HG03442 (cell line): Measurements from ENCODE around the gene INPP5J.
"Not testable (repeated sequence)": the region's sequence is repeated elsewhere in the genome, so short reads cannot be mapped to it uniquely, and the experiment has no call there.

Experiments used
- ATAC-seq: cut with Tn5 transposase; IDR thresholded peaks from one replicate; pipeline ENCODE4 v1.9.1; 2021; ENCODE audit warnings: mild to moderate bottlenecking, moderate library complexity; ENCODE audit not compliant: unreplicated experiment

INPP5J gene

DNA sequence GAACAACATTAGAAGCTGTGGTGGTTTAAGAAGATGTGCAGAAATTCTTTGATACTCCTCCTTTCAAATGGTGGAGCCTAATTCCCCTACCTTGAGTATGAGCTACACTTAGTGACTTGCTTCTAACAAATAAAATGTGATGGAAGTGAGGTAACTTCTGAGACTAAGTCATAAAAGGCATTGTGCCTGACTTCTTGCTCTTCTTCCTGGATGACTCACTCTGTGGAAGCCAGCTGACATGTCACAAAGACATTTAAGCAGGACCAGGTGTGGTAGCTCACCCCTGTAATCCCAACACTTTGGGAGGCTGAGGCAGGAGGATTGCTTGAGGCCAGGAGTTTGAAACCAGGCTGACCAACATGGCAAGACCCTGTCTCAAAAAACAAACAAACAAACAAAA is 21.5 kb downstream of the INPP5J start:
- ATAC-seq = no peak

DNA sequence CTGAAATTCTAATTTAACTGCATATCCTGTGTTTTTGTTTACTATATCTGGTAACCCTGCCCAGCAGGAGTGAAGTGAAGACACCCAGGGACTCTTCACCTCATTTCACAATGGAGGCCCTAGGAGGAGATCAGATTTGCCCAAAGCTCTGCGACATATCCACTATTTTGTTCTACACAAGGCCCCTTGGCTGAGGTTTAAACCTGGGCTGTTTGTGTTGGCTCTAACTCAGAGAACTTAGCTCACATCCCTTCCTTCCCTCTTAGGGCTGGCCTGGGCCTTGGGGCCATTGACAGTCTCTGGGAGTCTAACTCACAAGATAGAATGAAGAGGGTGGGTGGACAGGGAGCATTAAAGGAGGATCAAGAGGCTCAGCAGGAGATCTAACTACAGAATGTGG is 25.7 kb downstream of the INPP5J start:
- ATAC-seq = no peak

DNA sequence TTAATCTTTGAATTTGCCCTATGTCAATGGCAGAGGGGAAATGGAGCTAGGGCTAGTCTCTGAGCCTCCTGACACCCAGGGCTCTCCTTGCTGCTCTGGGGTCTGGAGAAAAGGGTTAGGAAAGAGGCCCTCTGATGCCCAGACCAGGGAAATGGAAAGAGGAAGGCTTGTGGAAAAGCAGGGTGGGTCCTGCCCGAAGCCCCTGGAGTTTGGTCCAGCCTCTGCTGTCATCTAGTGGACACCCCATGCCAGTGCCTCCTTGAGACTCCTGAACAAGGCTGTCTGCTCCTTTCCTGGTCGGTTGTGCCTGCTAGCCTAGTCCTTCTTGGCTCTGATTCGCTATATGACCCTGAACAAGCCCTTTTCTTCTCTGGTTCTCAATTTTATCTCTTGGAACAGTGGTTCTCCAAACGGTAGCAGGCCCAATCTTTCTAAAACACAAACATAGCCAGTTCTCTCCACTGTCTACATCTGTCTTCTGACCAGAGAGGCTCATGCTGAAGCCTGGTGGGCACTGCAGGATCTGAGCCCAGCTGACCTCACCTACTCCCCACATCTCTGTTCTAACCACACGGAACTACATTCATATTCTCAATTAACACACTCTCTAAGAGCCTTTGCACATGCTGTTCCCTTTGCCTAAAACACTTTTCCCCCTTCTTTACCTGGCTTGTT is 26.3 kb downstream of the INPP5J start:
- no peak for ATAC-seq

DNA sequence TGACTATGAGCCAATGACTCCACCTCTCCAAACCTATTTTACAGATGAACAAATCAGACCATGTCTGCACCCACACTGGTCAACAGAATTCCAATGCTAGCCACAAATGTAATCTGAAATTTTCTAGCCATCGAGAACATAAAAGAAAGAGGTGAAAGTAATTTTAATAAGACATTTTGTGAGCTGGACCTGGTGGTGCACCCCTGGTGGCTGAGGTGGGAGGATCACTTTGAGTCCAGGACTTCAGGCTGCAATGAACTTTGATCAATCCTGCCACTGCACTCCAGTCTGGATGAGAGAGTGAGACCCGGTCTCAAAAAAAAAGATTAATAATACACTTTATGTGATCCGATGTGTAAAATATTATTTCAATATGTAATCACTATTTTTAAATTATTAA is 27.8 kb downstream of the INPP5J start:
- no peak for ATAC-seq

DNA sequence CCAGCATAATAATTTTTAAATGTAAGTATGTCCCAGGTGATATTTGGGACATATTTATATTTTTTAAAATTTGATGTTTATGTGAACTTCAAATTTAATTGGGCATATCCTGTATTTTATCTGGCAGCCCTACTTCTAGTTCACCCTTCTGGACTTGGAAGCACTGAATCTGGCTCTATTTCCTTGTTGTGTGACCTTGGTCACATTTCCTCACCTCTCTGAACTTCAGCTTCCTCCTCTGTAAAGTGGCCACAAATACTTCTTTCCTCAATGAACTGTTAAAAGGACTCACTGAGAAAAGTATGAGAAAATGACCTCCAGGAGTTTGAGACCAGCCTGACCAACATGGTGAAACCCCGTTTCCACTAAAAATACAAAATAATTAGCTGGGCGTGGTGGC is 29.1 kb downstream of the INPP5J start:
- no peak for ATAC-seq

DNA sequence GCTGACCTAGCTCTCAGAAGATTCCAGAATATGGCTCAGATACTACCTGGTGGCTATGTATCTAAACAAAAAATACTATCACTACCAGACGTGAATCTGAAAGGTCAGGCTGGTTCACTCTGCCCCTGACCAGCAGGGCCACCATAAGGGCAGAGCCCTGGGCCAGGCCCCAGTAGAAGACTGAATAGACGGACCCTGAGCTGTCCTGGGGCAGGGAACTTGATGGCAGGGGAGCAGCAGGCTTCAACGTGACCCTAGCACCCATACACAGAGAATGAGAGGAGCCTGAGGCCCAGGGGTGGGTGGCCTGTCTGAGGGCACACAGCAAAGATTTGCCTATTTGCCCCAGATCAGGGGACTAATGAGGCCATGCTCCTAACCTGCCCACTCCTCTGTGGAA is 30.6 kb downstream of the INPP5J start:
- ATAC-seq = no peak

DNA sequence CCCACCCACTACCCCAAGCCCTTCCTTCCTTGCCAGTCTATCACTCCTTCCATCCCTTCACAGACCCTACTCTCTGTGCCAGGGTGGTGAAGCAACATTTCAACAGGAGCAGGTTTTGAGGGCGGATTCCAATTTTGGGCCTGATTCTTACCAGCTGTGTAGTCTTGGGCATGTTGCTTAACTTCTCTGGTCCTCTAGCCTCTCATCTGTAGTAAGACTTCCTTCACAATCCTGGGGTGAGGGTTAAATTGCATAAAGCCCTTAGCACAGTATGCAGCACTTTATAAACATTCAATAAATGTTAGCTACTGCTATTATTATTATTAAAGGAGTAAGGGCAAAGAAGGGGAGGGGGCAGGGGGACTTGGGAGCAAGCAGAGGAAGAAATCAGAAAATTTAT is 32.2 kb downstream of the INPP5J start:
- no peak for ATAC-seq

DNA sequence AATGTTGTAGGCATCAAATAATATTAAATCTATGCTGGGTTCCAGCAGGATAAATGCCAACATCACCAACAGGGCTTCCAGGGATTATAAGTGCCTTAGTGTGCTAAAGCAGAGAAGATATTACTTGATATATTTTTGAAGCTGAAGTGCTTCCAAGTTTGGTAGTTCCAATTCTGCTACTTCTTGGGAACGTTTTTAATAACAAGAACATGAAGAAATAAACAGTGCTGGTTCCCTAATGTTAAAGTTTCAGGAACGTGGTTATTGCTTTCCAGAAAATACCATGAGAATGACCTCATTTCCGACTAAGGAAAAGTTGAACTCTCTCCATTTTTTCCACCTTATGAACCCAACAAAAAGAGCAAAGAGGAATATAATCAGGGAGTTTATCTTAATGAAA is 32.7 kb downstream of the INPP5J start:
- no peak for ATAC-seq

DNA sequence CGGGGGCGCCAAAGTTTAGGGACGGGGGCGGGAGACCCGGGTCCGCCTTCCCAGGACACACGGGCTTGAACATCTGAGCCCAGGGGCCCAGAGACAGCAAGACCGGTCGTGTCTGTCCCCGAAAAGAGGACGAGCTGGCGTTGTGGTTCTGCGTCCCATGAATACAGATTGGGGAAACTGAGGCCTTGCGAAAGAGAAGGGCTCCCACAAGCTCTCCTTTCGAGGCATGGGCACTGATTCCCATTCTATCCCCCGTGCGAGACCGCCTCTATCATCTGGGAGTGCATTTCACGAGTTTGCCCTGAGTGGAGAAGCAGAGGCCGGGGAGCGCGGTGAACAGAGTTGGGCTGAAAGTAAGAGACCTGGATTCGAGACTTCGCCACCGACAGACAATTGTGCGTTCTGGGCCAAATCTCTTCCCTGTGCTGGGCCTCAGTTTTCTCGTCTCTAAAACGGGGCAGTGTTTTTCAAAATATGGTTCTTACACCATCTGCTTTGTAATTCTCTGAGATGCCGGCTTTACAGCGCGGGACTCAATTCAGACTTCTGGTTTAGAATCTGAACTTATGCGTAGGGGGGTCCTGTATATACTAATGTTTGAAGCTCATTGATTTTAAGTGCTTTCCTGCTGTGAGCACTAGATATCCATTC is 37.7 kb downstream of the INPP5J start:
- ATAC-seq = no peak

DNA sequence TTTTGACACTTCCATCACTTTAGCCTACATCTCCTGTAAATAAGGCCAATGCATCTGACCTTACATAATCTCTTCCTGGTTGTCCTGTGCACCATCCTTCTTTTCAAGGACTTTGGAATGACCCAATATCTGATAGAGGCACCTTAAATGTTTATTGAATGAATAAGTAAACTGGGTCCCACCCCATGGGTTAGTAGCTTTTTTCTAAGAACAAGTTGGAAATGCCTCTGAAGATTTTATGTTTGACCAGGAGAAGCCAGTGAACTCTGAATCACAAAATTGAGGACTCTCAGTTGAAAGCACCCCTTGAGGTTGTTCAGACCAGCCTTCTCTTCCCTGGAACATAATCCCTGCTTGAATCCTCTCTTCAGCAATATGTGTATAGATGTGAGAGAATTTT is 38.6 kb downstream of the INPP5J start:
- ATAC-seq = no peak

DNA sequence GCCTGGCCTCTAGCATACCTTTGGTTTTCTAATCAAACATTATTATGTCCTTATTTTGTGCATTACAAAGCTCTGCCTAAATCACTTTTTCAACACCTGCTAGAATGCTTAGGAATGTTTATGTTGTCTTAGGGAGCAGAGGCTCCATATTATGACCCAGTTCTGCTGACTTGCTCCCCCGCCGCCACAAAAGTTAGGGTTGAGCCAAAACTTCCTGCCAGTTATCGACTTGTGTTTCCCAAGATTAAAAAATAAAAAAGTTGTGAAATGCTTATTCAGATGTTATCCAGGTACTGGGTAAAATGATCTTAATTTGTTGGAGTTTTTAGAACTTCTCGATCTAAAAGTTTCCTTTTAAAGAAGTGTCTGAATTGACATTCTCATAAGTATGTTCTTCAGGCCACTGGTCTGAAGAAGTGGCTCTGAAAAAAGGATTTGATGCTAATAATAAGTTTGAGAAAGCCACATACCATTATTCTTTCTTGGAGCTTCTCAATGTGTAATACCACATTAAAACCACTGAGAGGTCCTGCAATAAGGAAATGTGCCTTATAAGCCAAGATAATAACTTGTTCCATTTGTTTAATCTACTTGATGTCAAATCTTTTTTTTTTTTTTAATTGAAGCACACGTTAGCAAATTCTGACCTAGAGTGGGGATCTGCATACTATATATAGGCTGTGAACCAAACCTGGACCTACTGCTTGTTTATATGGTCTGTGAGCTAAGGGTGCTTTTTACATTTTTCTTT is 39.4 kb downstream of the INPP5J start:
- no peak for ATAC-seq

DNA sequence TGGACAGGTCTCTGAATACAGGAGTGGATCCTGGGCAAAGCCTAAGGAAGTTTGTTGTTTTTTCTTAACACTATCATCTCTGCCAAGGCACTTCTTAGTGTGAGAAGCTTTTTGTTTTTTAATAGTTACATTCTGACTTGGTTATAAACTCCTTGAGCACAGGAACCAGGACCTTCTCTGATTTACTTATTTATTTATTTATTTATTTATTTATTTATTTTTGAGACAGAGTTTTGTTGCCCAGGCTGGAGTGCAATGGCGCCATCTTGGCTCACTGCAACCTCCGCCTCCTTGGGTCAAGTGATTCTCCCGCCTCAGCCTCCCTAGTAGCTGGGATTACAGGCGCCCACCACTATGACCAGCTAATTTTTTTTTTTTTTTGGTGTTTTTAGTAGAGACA is 48.2 kb downstream of the INPP5J start:
- no peak for ATAC-seq

DNA sequence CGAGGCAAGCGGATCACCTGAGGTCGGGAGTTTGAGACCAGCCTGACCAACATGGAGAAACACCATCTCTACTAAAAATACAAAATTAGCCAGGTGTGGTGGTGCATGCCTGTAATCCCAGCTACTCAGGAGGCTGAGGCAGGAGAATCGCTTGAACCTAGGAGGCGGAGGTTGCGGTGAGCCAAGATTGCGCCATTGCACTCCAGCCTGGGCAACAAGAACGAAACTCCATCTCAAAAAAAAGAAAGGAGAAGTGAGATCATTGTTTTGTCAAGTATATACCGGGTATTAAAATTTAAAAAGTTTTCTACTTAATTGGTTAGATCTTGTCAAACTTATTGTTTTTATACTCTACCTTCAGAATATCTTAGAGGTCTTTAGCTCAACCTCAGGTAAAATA is 49.0 kb downstream of the INPP5J start:
- ATAC-seq = not testable (repeated sequence)

DNA sequence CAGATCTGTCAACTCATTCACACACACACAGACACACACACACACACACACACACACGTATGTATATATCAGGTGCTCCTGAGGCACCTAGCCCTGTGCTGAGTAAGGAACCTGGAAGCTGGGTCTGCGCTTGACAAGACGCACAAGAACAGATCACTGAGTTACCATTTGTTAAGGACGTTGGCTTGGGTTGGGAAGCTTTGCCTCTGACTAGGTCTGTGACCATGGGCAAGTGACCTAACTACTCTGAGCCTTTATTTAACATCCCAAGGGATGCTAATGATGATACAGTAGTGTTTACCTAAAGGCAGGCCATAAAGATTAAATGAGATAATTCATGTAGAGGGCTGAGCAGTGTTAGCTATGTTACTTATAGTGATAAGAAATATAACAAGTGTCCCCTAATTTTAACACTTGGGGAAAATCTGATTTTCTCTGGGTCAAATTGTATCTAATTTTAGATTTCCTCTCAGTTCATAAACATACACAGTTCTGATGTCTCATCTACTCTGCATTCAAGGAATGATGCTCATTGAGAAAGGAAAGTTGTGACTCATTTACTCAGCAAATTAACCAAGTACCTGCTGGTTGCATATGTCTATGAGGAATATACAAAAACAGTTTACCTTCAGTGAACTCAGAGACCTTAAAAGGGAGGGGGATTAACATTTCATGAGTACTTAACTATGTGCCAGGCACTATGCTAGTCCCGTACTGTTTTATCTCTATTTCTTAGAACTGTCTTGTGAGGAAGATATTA is 50.8 kb downstream of the INPP5J start:
- ATAC-seq = no peak

DNA sequence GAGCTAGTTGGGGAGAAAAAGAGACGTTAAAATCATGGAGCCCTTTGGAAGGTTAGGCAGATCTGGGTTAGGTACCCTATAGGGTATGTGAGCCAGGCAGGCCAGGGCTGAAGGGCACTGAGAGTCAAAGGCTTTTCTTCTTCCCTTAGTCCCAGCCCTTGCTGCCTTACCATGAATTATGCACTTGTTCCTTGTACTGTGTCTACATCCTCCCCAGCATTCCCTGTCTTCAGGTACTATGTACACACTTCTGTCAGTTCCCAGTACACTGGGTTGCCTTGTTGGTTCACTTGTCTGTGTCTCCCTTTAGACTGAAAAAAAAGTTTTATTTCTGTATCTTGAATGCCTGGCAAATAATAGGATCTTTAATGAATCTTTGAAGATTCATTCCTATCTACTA is 54.2 kb downstream of the INPP5J start:
- no peak for ATAC-seq

DNA sequence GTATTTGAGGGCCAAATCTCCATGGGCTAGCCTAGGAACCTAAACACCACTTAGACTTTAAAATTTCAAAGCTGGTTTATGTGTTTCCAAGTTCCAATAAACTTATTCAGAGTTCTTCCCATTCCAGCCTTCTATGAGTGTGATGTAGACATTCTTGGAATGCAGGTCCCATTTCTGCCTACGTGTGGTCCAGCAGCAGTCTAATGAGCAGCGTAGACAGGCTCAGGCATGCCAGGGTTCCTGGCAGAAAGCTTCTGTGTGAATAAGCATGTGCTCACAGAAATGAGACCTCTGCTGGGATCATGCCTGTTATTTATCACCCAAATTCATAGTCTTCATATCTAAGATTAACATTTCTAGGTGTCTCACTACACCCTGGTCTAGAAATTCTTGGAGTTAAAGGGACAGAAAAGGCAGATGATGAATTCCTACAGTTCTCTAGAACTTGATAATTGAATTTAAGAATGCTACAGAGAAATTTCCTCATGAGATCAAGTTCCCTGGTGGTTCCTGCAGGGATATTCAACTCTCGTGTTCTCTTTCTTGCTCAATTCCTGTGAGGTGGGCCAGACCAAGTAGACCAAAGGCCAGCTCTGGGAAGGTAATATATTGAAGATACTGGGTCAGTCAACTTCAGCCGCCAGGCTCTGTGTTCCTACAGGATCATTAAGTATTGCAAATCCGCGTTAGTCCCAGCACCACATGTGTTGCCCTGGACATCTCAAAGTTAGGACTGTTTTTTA is 54.8 kb downstream of the INPP5J start:
- ATAC-seq = no peak

DNA sequence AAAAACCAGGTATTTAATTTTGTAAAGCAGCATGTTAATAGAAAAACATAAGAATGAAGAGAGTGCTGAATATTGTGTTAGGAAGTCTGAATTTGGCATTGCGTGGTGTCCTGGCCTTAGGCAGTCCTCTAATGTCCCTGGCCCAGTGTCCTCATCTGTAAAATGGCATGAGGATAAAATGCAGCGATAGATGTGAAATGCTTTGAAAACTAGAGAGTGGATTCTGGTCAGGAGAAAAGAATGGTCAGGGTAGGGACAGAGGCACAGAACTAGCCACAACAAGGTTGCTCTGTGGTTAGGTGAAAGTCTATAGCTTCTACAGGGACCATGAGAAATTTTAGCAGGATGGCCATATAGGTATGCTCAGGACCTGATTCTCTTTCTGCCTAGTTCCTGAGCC is 56.1 kb downstream of the INPP5J start:
- no peak for ATAC-seq

DNA sequence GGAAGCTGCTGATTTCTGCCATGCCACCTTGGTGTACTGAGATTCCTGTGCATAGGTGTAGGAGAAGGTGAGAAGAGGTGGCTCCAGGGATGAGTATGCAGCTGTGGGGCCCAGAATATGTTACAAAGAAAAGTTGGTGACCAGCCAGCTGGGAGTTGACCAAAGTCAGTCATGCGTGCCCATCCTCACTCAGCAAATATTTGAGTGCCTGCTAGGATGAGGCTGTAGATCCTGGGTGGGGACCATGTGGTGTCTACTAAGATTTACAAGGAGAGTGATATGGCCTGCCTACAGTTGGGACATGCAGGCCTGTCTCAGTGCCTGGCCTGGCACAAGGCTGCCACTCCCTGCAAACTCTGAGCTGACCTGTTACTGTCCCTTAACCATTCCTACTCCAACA is 56.6 kb downstream of the INPP5J start:
- no peak for ATAC-seq

DNA sequence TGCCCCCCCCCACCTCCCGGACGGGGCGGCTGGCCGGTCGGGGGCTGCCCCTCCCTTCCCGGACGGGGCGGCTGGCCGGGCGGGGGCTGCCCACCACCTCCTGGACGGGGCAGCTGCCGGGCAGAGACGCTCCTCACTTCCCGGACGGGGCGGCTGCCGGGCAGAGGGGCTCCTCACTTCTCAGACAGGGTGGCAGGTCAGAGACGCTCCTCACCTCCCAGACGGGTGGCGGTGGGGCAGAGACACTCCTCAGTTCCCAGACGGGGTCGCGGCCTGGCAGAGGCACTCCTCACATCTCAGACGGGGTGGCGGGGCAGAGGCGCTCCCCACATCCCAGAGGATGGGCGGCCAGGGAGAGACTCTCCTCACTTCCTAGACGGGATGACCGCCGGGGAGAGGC is 61.2 kb downstream of the INPP5J start:
- no peak for ATAC-seq
